WTC11 (cell line): ENCODE measurements around the gene ATP5F1A. TPM values are rescaled to one million over a fixed set of nuclear protein-coding genes. Genes with fewer than 3 reads are reported as not detected.

ENCODE experiments used
- ATAC-seq: fragments of 200-7000 bp; cut with Tn5 transposase; 2 replicates; pipeline ENCODE4 v1.10.0; 2021; ENCODE audit warnings: mild to moderate bottlenecking, moderate library complexity
- CTCF ChIA-PET: fragments of 300-600 bp; sonication (Branson Sonifier 250); formaldehyde crosslinking; loops from one replicate; lab custom pipeline; 2021; ENCODE audit warnings: antibody characterized with exemption; lab: Charles Lee
- POLR2A ChIA-PET: fragments of 350-600 bp; sonication (Branson Sonifier 250); formaldehyde crosslinking; loops from one replicate; lab custom pipeline; 2021; ENCODE audit warnings: antibody characterized with exemption; lab: Charles Lee
- DNase-seq: peaks from one replicate; pipeline ENCODE4 v3.0.0; 2021; ENCODE audit warnings: low spot score
- H3K27ac Mint-ChIP-seq: 2 replicates; pipeline ENCODE4 v1.8.0; 2021; ENCODE audit warnings: mixed read lengths
- H3K27me3 Mint-ChIP-seq: 2 replicates; pipeline ENCODE4 v1.8.0; 2021; ENCODE audit warnings: low read depth, mild to moderate bottlenecking, moderate library complexity, mixed read lengths
- H3K36me3 Mint-ChIP-seq: 2 replicates; pipeline ENCODE4 v1.8.0; 2021; ENCODE audit warnings: mixed read lengths
- H3K4me1 Mint-ChIP-seq: 2 replicates; pipeline ENCODE4 v1.8.0; 2022; ENCODE audit warnings: mixed read lengths
- H3K4me3 Mint-ChIP-seq: 2 replicates; pipeline ENCODE4 v1.8.0; 2021; ENCODE audit warnings: mild to moderate bottlenecking, moderate library complexity, mixed read lengths
- H3K9me3 Mint-ChIP-seq: 2 replicates; pipeline ENCODE4 v1.8.0; 2021; ENCODE audit warnings: mixed read lengths
- ATF1 ChIP-seq: sonication (generic); formaldehyde crosslinking; IDR thresholded peaks from 2 replicates; pipeline ENCODE4 v1.8.1; 2023; ENCODE audit warnings: mild to moderate bottlenecking, moderate library complexity, missing genetic modification reagents
- CDX4 ChIP-seq: fragments of 250-450 bp; sonication (Bioruptor Pico); IDR thresholded peaks from 2 replicates; pipeline ENCODE4 v1.9.0; 2021; ENCODE audit warnings: moderate library complexity, mild to moderate bottlenecking, inconsistent platforms, borderline replicate concordance
- CREB1 ChIP-seq: sonication (generic); formaldehyde crosslinking; IDR thresholded peaks from 2 replicates; pipeline ENCODE4 v1.8.0; 2023; ENCODE audit warnings: mild to moderate bottlenecking, missing genetic modification reagents
- CTCF ChIP-seq: fragments of 200-600 bp; IDR thresholded peaks from 2 replicates; pipeline ENCODE4 v1.8.0; 2022; ENCODE audit warnings: antibody characterized with exemption
- GRHL2 ChIP-seq: fragments of 250-450 bp; sonication (Bioruptor Pico); IDR thresholded peaks from 2 replicates; pipeline ENCODE4 v1.8.0; 2022; ENCODE audit warnings: mild to moderate bottlenecking, moderate library complexity; ENCODE audit not compliant: insufficient replicate concordance, severe bottlenecking
- MYBL2 ChIP-seq: sonication (generic); formaldehyde crosslinking; IDR thresholded peaks from 2 replicates; pipeline ENCODE4 v1.8.1; 2023; ENCODE audit warnings: mild to moderate bottlenecking, moderate library complexity, missing genetic modification reagents
- NR2C2 ChIP-seq: sonication (generic); formaldehyde crosslinking; IDR thresholded peaks from 2 replicates; pipeline ENCODE4 v1.8.0; 2022; ENCODE audit warnings: mild to moderate bottlenecking, missing genetic modification reagents
- ZNF121 ChIP-seq: sonication (generic); formaldehyde crosslinking; IDR thresholded peaks from 2 replicates; pipeline ENCODE4 v1.8.0; 2023; ENCODE audit warnings: missing genetic modification reagents
- total RNA-seq: library from RNA; stranded (reverse); gene quantifications from 3 replicates; pipeline ENCODE4 v1.2.3, GENCODE V29; 2021
- TF ChIP-seq, protein P1 (sequence below): sonication (generic); formaldehyde crosslinking; IDR thresholded peaks from 2 replicates; pipeline ENCODE4 v1.8.1; 2022; ENCODE audit warnings: missing genetic modification reagents, borderline replicate concordance
- TF ChIP-seq, protein P2 (sequence below): sonication (generic); formaldehyde crosslinking; IDR thresholded peaks from 2 replicates; pipeline ENCODE4 v1.8.0; 2022; ENCODE audit warnings: missing genetic modification reagents
- TF ChIP-seq, protein P3 (sequence below): sonication (generic); formaldehyde crosslinking; IDR thresholded peaks from 2 replicates; pipeline ENCODE4 v1.8.1; 2023; ENCODE audit warnings: mild to moderate bottlenecking, missing genetic modification reagents
- TF ChIP-seq, protein P4 (sequence below): sonication (generic); formaldehyde crosslinking; IDR thresholded peaks from 2 replicates; pipeline ENCODE4 v1.8.0; 2023; ENCODE audit warnings: mild to moderate bottlenecking, missing genetic modification reagents
- TF ChIP-seq, protein P5 (sequence below): sonication (generic); formaldehyde crosslinking; IDR thresholded peaks from 2 replicates; pipeline ENCODE4 v1.8.0; 2022; ENCODE audit warnings: mild to moderate bottlenecking, missing genetic modification reagents
- TF ChIP-seq, protein P6 (sequence below): sonication (generic); formaldehyde crosslinking; IDR thresholded peaks from 2 replicates; pipeline ENCODE4 v1.8.0; 2022; ENCODE audit warnings: mild to moderate bottlenecking, missing genetic modification reagents
- TF ChIP-seq, protein P7 (sequence below): sonication (generic); formaldehyde crosslinking; IDR thresholded peaks from 2 replicates; pipeline ENCODE4 v1.8.1; 2022; ENCODE audit warnings: low read depth, mild to moderate bottlenecking, moderate library complexity, missing genetic modification reagents, borderline replicate concordance

Gene ATP5F1A
- total RNA-seq, 1 experiment from 2014 or later, result 825 TPM

DNA sequence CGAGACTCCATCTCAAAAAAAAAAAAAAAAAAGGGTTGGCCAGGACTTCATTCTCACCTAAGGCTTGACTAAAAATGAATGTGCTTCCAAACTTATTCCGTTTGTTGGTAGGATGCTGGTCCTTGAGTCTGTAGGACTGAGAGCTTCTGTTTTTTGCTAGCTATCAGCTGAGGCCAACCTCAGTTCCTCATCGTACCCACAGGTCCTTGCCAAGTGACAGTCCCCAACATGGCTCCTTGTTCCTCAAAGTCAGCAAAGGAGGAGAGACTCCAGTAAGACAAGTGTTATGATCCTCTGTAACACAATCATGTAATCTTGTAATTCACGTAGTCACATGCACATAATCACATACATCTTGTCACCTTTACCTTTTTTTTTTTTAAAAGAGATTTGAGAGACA is 43.1 kb upstream of the ATP5F1A start:
- ChIA-PET CTCF (interaction anchor here (0.7 to 2.0 kb wide), 2 partner anchors 32 to 111 kb away, joined by 3 to 10 read pairs; a partner anchor contains a TSS), POLR2A (interaction anchor here (1.1 kb wide), 1 partner anchor 108 kb away, joined by 3 read pairs; no protein-coding TSS in a partner anchor)
- H3K4me1 Mint-ChIP-seq, result peaks cover 10% of the 10 kb centered on the region
- H3K9me3 Mint-ChIP-seq, result no peaks in the 10 kb centered on the region
- TF ChIP-seq, protein P1, sequence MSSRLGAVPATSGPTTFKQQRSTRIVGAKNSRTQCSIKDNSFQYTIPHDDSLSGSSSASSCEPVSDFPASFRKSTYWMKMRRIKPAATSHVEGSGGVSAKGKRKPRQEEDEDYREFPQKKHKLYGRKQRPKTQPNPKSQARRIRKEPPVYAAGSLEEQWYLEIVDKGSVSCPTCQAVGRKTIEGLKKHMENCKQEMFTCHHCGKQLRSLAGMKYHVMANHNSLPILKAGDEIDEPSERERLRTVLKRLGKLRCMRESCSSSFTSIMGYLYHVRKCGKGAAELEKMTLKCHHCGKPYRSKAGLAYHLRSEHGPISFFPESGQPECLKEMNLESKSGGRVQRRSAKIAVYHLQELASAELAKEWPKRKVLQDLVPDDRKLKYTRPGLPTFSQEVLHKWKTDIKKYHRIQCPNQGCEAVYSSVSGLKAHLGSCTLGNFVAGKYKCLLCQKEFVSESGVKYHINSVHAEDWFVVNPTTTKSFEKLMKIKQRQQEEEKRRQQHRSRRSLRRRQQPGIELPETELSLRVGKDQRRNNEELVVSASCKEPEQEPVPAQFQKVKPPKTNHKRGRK (CRISPR knock-in tag), result no peak
- TF ChIP-seq NR2C2 (CRISPR knock-in tag), result no peak
- TF ChIP-seq, protein P2, sequence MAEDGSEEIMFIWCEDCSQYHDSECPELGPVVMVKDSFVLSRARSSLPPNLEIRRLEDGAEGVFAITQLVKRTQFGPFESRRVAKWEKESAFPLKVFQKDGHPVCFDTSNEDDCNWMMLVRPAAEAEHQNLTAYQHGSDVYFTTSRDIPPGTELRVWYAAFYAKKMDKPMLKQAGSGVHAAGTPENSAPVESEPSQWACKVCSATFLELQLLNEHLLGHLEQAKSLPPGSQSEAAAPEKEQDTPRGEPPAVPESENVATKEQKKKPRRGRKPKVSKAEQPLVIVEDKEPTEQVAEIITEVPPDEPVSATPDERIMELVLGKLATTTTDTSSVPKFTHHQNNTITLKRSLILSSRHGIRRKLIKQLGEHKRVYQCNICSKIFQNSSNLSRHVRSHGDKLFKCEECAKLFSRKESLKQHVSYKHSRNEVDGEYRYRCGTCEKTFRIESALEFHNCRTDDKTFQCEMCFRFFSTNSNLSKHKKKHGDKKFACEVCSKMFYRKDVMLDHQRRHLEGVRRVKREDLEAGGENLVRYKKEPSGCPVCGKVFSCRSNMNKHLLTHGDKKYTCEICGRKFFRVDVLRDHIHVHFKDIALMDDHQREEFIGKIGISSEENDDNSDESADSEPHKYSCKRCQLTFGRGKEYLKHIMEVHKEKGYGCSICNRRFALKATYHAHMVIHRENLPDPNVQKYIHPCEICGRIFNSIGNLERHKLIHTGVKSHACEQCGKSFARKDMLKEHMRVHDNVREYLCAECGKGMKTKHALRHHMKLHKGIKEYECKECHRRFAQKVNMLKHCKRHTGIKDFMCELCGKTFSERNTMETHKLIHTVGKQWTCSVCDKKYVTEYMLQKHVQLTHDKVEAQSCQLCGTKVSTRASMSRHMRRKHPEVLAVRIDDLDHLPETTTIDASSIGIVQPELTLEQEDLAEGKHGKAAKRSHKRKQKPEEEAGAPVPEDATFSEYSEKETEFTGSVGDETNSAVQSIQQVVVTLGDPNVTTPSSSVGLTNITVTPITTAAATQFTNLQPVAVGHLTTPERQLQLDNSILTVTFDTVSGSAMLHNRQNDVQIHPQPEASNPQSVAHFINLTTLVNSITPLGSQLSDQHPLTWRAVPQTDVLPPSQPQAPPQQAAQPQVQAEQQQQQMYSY (CRISPR knock-in tag), result no peak
- TF ChIP-seq CTCF, result no peak
- TF ChIP-seq, protein P3, sequence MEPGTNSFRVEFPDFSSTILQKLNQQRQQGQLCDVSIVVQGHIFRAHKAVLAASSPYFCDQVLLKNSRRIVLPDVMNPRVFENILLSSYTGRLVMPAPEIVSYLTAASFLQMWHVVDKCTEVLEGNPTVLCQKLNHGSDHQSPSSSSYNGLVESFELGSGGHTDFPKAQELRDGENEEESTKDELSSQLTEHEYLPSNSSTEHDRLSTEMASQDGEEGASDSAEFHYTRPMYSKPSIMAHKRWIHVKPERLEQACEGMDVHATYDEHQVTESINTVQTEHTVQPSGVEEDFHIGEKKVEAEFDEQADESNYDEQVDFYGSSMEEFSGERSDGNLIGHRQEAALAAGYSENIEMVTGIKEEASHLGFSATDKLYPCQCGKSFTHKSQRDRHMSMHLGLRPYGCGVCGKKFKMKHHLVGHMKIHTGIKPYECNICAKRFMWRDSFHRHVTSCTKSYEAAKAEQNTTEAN (CRISPR knock-in tag), result no peak
- TF ChIP-seq, protein P4, sequence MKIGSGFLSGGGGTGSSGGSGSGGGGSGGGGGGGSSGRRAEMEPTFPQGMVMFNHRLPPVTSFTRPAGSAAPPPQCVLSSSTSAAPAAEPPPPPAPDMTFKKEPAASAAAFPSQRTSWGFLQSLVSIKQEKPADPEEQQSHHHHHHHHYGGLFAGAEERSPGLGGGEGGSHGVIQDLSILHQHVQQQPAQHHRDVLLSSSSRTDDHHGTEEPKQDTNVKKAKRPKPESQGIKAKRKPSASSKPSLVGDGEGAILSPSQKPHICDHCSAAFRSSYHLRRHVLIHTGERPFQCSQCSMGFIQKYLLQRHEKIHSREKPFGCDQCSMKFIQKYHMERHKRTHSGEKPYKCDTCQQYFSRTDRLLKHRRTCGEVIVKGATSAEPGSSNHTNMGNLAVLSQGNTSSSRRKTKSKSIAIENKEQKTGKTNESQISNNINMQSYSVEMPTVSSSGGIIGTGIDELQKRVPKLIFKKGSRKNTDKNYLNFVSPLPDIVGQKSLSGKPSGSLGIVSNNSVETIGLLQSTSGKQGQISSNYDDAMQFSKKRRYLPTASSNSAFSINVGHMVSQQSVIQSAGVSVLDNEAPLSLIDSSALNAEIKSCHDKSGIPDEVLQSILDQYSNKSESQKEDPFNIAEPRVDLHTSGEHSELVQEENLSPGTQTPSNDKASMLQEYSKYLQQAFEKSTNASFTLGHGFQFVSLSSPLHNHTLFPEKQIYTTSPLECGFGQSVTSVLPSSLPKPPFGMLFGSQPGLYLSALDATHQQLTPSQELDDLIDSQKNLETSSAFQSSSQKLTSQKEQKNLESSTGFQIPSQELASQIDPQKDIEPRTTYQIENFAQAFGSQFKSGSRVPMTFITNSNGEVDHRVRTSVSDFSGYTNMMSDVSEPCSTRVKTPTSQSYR (CRISPR knock-in tag), result no peak
- TF ChIP-seq, protein P5, sequence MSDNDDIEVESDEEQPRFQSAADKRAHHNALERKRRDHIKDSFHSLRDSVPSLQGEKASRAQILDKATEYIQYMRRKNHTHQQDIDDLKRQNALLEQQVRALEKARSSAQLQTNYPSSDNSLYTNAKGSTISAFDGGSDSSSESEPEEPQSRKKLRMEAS (CRISPR knock-in tag), result no peak
- no peak for TF ChIP-seq ZNF121 (CRISPR knock-in tag)
- TF ChIP-seq, protein P6, sequence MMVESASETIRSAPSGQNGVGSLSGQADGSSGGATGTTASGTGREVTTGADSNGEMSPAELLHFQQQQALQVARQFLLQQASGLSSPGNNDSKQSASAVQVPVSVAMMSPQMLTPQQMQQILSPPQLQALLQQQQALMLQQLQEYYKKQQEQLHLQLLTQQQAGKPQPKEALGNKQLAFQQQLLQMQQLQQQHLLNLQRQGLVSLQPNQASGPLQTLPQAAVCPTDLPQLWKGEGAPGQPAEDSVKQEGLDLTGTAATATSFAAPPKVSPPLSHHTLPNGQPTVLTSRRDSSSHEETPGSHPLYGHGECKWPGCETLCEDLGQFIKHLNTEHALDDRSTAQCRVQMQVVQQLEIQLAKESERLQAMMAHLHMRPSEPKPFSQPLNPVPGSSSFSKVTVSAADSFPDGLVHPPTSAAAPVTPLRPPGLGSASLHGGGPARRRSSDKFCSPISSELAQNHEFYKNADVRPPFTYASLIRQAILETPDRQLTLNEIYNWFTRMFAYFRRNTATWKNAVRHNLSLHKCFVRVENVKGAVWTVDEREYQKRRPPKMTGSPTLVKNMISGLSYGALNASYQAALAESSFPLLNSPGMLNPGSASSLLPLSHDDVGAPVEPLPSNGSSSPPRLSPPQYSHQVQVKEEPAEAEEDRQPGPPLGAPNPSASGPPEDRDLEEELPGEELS, result no peak
- no peak for TF ChIP-seq GRHL2 (CRISPR knock-in tag)
- TF ChIP-seq MYBL2, result no peak
- TF ChIP-seq CDX4, result no peak
- TF ChIP-seq, protein P7, sequence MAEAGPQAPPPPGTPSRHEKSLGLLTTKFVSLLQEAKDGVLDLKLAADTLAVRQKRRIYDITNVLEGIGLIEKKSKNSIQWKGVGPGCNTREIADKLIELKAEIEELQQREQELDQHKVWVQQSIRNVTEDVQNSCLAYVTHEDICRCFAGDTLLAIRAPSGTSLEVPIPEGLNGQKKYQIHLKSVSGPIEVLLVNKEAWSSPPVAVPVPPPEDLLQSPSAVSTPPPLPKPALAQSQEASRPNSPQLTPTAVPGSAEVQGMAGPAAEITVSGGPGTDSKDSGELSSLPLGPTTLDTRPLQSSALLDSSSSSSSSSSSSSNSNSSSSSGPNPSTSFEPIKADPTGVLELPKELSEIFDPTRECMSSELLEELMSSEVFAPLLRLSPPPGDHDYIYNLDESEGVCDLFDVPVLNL (CRISPR knock-in tag), result no peak
- TF ChIP-seq ATF1 (CRISPR knock-in tag), result no peak
- TF ChIP-seq CREB1, result no peak
- TF ChIP-seq, all 79 proteins: peak for 0
- no peak for DNase-seq
- Mint-ChIP-seq H3K27ac (no peak overlapping the region), H3K27me3 (no peaks in the 10 kb centered on the region), H3K36me3 (no peaks in the 10 kb centered on the region), H3K4me3 (no peak overlapping the region)
- ATAC-seq, result no peak
